Lower leg skin (tissue), 4 donors: ENCODE results near the gene ZFAND3. TPM values are rescaled to one million over a fixed set of nuclear protein-coding genes. Genes with fewer than 3 reads are reported as not detected.

Source experiments
- DNase-seq, 2 donors: peaks; one replicate each; pipeline ENCODE4 v3.0.0-alpha.2; 2019; ENCODE audit warnings: low spot score in 2 of 2
- H3K4me3 ChIP-seq: fragments of 200-600 bp; sonication (generic); 2 replicates; pipeline ENCODE4 v1.5.1; 2017; ENCODE audit warnings: mild to moderate bottlenecking, low read depth; ENCODE audit not compliant: poor library complexity, severe bottlenecking
- CTCF ChIP-seq, 3 donors: fragments of 450-650 bp; IDR thresholded peaks; one replicate each; pipeline ENCODE4 v1.5.1; 2016; ENCODE audit warnings: antibody characterized with exemption in 3 of 3, mild to moderate bottlenecking in 3 of 3, moderate library complexity in 2 of 3
- POLR2A ChIP-seq, 2 donors: fragments of 450-650 bp; IDR thresholded peaks; one replicate each; pipeline ENCODE4 v1.6.1; 2016 to 2017; ENCODE audit warnings: antibody characterized with exemption in 2 of 2, mild to moderate bottlenecking in 1 of 2, moderate library complexity in 1 of 2
- WGBS, 2 donors: methylation state at CpG; one replicate each; pipeline ENCODE4 v1.1.5; 2018; 5-methylcytosine and 5-hydroxymethylcytosine counted together
- intact Hi-C: fragments of 100-400 bp; cut with DNase I; formaldehyde crosslinking; loops from one replicate; pipeline ENCODE4 v1.15.0; 2023; ENCODE audit warnings: low total_unique reads
- total RNA-seq, 4 donors: library from RNA; depleted of rRNA; stranded (reverse); fragments of >200 nt; gene quantifications; one replicate each; pipeline ENCODE4 v1.1.0, GENCODE V29; 2016

The ZFAND3 gene
- total RNA-seq, 4 donors from 2014 or later = 26.3 to 40.8 (median 30.3) TPM

GRCh38 chr6:38171997-38172738, 352.6 kb downstream of the ZFAND3 start:
- no peak for DNase-seq
- no peak overlapping the region for H3K4me3 ChIP-seq
- TF ChIP-seq POLR2A (IDR thresholded peaks at IDR 0.05) (no peak), CTCF (IDR thresholded peaks at IDR 0.05) (no peak)
- intact Hi-C loops = no loop called here
- 85 to 90% methylated on average over 13 of the region's 13 CpGs for WGBS, 2 donors

GRCh38 chr6:38172739-38173410, 353.3 kb downstream of the ZFAND3 start:
- no peak for TF ChIP-seq POLR2A (IDR thresholded peaks at IDR 0.05)
- TF ChIP-seq CTCF (IDR thresholded peaks at IDR 0.05) = no peak
- DNase-seq = no peak
- WGBS, 2 donors = 85 to 89% methylated on average over 14 to 15 of the region's 15 CpGs
- H3K4me3 ChIP-seq = no peak overlapping the region
- intact Hi-C loops = no loop called here

GRCh38 chr6:38173909-38174308, 354.4 kb downstream of the ZFAND3 start:
- TF ChIP-seq CTCF (IDR thresholded peaks at IDR 0.05) (no peak), POLR2A (IDR thresholded peaks at IDR 0.05) (no peak)
- DNase-seq = no peak
- 95 to 96% methylated on average over 11 of the region's 11 CpGs for WGBS, 2 donors
- intact Hi-C loops = no loop called here
- H3K4me3 ChIP-seq = no peak overlapping the region

GRCh38 chr6:38174315-38174714, 354.8 kb downstream of the ZFAND3 start:
- H3K4me3 ChIP-seq = no peak overlapping the region
- DNase-seq = no peak
- intact Hi-C loops = no loop called here
- no peak for TF ChIP-seq POLR2A (IDR thresholded peaks at IDR 0.05)
- no peak for TF ChIP-seq CTCF (IDR thresholded peaks at IDR 0.05)
- 94 to 97% methylated on average over 8 of the region's 8 CpGs for WGBS, 2 donors

- 95 to 97% methylated on average over 22 of the region's 22 CpGs for WGBS, 2 donors
Observed at GRCh38 chr6:38174806-38175495, 355.4 kb downstream of the ZFAND3 start.

More at GRCh38 chr6:38174806-38175495, 355.4 kb downstream of the ZFAND3 start:
- no peak overlapping the region for H3K4me3 ChIP-seq
- TF ChIP-seq CTCF (IDR thresholded peaks at IDR 0.05) = no peak
- TF ChIP-seq POLR2A (IDR thresholded peaks at IDR 0.05) = no peak
- intact Hi-C loops = no loop called here
- DNase-seq = no peak
